CD4-positive, alpha-beta T cell treated with Interleukin-1 beta for 1 hour (primary cell): ENCODE measurements around the gene ABCA1.
"Not testable (repeated sequence)": the region's sequence is repeated elsewhere in the genome, so short reads cannot be mapped to it uniquely, and the experiment has no call there.

Source experiments
- DNase-seq, 2 donors: peaks; one replicate each; pipeline ENCODE4 v3.0.0-alpha.2; 2020 to 2022

Gene ABCA1

DNA sequence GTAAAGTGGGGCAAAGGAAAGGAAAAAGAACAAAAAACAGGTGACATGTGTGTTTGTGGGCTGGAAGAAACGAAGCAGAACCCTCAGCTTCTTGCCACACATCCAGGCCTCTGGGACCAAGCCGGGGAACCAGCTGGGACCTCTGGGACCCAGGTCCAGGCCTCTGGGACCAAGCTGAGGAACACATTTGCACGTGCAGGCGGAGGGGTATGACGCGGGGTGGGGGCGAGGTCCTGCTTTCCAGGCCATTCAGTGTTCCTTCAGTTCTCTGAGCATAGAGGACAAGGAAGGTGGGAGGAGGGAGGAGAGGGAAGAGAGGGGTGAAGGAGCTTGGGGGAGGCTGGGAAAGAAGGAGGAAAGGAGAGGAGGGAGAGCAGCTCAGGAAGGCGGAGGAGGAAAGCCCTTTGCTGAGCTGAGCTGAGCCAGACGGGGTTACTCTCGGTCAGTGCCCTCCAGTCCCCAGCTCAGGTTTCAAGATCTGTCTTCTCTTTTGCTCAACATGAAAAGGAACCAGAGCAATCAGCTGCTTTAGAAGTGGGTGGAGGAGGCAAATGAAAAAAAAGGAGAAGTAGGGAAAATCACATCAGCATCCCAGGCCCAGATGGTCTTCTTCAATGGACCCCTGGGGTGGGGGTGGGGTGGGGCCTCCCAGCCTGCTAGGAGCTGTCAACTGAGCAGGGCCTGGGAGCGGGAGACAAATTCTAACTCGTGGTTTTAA, 59.1 kb downstream of the ABCA1 start:
- peak; percentile 7 to 67 for DNase-seq

DNA sequence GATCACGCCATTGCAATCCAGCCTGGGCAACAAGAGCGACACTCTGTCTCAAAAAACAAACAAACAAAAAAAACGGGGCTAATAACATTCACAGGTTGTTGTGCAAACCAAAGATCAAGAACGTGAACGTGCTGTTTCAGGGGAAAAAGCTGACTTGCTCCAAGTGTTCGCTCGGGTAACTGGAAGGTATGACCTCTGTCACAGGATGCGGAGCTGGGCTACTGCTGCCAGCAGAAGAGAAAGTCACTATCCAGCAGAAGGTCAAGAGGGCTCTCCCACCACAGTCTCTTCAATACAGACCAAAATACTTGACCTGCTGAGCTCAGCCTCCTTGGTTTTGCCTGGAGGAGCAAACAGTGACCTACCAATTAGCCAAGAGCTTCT, 59.7 kb downstream of the ABCA1 start:
- DNase-seq: no peak

DNA sequence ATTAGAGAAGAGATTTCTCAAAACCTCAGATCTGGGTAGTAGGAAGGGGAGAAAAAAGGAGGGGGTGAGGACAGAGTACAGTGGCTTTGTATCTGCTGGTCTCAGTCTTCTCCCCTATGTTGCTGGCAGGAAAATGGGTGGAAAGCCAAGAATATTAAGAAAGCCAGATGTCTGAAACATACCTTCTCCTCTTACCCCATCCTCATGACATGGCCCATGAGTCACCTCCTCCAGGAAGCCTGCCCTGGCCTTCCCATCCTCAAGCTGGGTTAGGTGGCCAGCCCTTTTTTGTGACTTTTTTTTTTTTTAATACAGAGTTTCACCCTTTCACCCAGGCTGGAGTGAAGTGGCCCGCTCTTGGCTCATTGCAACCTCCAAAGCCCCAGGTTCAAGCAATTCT, 61.8 kb downstream of the ABCA1 start:
- peak in 1 of 2 donors; percentile 47 for DNase-seq

DNA sequence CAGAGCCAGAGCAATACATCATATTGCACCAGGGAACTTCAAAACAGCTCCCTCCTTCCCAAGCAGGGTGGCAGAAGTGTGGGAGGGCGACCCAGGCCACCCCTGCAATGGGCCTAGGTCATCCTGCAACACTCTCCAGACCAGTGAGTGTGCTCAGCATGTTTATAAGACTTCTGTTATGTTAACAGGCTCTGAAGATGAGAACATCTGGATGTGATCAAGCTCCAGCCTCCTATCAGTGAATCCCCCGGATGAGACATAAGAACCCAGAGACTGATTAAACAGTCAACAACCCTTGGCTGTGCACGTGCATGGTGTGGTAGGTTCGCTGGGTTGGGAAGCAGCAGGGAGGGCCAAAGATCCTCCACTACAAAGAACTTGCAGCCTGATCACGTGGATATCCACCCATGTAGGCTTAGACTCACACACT, 63.3 kb downstream of the ABCA1 start:
- DNase-seq: no peak

DNA sequence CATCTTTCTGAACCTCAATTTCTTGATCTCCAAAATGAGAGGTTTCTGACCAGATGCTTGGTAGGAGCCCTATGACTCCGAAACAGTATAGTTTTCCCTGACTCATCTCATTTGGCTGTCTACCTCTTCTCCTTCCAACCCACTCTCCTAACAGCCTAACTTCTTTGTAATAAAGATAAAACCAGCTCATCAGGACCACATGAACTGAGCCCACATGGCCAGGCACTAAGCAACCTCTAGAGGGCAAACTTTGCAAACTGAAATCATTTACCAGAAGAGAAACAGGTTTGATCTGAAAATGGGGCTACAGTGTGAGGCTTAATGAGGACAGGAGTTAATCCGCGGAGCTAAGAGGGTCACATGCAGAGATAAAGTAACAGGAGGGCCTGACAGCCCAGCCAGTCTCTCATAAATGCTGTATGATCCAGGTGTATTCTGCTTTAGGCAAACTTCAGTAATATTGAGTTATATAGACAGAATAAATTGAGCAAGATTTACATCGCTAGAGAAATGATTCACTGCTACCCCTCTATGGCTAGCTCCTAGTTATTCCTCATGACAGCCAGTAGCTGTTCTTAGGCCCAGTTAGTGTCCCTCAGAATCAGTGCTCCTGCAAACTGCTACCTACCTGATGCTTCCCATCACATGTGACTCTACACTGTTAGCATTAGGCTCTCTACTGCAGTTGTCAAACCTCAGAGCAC, 64.6 kb downstream of the ABCA1 start:
- peak; percentile 53 to 70 for DNase-seq

DNA sequence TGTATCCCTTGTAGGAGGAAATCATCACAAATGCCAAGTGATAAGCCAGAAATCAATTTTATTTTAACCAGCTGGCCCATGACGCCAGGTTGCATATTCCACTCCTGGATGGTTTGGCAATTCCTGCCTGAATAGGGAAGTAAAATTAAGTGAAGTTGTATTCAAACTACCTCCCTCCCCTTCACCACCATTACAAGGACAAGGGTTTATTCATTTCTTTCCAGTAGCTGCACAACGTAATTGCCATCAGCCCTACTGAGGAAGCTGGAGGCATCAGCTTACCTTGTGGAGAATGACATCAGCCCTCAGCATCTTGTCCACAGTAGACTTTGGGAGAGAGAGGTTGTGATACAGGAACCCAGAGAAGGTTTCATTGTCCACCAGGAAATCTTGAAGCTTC, 66.6 kb downstream of the ABCA1 start:
- no peak for DNase-seq

DNA sequence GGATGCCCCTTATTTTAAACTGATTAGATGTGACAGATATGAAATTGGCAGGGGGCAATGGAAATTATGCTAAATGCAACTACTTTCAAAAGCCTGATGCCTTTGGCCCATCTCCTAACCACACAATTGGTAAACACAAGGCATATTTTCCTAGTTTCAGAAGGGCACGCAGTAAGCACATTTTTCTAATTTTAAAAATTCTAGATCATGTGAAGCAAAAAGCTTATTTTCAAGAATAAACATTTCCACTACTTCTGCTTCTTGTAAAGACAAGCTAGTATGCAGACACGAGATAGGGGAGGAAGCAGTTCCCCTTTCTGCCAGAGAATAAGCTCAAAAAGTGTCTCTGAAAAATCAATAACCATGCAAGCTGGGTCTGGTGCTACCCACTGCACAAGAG, 67.7 kb downstream of the ABCA1 start:
- no peak for DNase-seq

DNA sequence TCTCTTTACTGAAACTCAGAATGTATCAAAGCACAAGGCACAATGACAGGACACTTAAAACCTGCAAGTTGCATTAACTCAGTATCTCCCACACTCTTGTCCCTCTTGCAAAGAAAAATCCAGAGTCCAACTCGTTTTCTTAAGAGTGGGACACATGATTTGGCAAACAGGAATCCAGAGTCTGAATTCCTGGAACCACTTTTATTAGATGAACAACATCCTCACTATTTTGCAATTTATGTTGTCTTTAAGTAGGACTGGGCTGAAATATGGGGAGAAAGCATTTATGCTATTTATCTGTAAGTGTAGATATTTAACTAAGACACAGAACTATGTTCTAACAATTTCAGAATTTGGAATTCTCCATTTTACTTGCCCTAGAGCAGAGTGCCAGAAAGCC, 69.1 kb downstream of the ABCA1 start:
- DNase-seq: no peak

DNA sequence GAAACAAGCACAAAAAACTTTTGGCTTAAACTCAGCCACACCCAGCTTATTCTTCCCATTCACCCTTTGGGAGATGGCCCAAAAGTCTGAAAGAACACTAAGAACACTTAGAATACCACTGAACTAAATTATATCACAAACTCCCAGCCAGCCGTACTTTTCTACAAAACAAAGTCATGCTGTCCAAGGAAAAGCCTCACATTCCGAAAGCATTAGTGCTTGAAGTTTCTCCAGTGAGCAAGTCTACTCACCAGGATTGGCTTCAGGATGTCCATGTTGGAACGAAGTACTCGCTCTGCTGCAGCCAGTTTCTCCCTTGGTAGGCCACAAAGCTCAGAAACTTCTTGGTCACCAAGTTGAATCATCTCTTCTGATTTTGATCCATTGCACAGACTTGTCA, 69.7 kb downstream of the ABCA1 start:
- DNase-seq: no peak

DNA sequence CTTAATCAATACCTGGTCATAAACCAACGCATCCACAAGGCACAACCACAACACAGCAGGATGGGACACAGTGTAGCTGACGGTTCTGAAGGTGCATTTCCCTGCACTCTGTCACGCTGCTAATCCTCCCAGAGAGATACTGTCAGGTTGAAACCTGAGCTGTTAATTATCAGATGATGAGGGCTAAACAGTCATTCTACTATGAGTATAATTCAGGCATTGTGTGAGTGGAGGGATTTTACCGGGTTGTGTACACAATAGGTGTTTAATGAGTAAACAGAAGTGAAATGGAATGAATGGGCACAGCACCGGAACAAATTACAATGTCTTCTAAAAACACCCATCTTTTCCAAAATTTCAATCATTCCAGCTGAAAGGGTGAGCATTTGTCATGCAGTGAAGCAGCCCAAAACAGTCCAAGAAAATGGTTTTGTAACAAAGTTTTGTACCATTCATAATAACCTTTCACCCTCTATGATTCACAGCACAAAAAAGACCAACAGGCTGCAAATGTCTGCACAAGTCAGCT, 71.5 kb downstream of the ABCA1 start:
- no peak for DNase-seq

DNA sequence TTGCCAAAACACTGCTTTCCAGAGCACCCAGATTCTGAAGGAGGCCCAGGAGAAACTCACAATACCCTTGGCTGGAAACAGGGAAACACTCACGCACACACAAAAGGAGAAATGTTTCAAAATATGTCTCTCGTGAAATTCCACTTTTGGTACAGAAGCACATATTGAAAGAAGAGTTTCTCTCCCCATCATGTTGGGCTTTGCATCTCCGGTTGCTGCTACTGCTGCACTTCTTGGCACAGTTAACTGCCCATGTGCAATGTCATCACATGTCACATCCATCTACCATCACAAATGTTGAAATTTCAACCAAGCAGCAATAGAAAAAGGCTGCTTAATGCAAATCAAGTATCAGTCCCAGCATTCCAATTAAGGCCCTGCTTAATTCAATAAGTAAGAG, 72.1 kb downstream of the ABCA1 start:
- DNase-seq: no peak

DNA sequence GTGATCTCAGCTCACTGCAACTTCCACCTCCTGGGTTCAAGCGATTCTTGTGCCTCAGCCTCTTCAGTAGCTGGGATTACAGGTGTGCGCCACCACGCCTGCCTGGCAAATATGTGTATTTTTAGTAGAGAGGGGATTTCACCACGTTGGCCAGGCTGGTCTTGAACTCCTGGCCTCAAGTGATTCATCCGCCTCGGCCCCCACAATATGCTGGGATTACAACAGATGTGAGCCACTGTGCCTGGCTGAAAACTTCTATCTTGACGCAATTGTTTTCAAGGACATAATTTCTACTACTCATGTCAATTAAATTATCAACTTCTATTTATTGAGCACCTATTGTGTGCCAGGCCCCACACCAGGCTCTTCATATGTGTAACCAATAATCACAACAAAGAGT, 72.7 kb downstream of the ABCA1 start:
- DNase-seq: not testable (repeated sequence)

DNA sequence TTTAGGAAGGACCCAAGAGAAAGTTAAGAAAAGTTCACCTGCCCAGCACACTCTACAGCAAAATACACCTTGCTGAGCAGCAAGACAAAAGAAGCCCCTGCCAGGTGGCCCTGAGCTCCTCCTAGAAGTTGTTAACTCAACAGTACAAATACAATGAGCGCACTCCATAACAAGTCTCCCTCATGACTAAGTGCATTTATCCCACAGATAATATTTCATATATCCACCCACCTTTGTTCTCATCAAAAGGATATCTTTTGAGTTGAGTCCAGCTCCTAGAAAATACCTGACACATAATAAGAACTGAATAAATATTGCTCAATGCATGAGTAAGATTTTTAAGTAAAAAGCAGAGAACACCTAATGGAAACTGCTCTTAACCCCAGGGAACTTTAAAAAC, 73.3 kb downstream of the ABCA1 start:
- no peak for DNase-seq

DNA sequence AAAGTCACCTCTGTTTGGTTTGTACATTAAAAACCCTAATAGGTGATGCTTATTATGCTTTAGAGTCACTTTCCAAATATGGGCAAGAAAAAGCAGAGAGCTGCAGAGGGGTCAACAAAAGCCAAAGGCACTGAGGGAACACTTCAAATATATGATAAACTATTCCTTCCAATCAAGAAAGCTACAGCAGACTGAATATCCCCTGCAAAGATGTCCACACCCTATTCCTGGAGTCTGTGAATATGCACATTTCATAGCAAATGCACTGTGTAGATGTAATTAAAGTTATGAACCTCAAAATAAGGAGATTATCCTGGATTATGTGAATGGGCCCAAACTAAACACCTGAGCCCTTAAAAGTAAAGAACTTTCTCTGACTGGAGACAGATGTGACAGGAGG, 74.3 kb downstream of the ABCA1 start:
- DNase-seq: no peak

DNA sequence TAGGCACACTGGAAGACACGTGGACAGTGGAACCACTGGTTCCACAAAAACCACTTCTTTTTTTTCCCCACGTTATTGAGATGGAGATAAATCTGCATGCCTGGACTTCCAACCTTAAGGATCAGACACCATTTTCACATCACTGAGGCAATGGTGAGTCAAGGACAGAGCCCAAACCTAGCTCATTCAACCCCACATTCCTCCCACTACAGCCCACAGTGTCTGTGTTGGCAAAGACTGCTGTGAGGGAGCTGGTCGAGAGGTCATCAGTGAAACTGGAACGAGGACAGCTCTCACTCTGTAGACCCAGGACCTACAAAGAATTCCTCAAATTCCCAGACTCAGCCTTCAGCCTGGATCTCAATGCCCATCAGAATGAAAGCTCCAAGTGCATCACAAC, 74.8 kb downstream of the ABCA1 start:
- no peak for DNase-seq

DNA sequence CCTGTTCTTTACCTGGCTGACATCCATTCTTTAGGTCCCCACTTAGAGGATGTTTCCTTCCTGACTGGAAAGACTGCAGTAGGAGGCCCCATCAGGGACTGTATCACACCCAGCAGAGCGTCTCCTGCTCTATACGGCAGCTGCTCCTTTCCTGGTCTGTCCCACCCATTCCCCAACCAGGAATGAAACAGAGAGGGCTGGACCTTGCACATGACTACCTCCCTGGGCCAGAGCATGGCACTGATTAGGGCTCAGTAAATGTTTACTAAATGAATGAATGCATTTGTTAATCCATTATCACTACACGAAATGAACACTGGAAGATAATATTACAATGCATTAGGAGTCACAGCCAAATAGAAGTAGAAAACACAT, 76.4 kb downstream of the ABCA1 start:
- no peak for DNase-seq

DNA sequence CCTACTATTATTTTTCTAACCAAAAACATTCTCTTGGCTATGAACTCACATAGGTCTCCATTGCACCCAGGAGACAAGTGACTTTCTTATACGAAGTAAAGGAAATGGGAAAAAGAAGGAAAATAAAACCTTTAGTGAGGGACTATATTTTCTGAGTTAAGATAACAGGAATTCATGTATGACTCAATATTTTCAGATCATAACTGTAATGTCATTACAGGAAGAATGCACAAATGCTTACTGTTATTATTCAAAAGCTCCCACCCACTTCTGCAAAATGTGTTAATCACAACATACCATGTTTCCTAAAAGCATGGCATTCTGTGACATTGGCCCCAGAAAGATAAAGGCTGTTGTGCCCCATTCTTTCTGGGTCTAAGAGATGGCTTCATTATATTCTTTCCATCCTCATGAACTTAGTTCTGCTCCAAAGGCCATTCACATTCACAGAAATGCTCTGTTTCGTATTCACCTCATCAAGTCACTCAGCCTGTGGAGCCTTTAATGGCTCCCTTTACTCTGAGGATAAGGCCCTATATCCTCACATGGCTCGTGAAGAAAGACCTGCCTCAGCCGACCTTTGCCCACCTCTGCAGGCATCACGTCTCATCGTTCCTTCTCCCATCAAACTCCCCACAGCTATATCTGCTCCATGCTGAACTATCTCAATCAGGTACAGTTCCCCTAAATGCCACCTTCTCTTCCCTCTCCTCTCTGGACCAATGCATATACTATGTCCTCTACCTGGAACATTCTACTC, 77.0 kb downstream of the ABCA1 start:
- no peak for DNase-seq

DNA sequence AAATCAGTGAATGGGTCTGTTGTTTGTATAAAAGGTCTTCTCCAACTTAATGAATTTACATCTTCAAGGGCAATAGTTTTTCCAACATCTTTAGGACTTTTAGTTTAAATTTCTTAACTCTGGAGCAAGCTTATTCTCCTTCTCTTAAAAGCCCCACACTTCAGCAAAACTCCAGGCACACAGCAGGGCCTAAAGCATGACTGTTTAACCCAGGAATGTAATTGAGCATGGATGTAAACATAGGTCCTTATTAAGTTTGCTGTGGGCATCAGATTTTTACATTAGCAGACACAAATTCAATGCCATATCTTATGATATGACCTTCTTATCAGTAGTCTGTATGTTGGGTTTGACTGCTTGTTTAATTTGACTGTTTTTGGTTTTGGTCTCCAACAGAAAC, 78.9 kb downstream of the ABCA1 start:
- no peak for DNase-seq

DNA sequence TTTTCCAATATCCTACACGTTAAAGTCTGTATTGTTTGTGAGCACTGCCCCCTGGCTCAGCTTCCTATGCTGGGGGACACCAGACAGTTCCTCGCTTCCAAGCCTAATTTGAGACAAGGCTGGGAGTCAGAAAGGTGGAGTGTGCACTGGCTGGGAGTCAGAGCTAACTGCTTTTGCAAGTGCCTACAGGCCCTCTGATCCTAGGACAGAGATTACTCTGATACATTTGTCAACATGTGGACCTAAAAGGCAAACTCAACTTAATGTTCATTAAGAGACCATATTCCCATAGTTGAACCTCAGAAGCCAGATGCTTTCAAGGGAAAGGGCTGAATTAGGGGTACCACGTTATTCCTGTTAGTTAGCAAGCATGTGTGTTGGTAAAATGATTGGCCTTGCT, 83.2 kb downstream of the ABCA1 start:
- no peak for DNase-seq

DNA sequence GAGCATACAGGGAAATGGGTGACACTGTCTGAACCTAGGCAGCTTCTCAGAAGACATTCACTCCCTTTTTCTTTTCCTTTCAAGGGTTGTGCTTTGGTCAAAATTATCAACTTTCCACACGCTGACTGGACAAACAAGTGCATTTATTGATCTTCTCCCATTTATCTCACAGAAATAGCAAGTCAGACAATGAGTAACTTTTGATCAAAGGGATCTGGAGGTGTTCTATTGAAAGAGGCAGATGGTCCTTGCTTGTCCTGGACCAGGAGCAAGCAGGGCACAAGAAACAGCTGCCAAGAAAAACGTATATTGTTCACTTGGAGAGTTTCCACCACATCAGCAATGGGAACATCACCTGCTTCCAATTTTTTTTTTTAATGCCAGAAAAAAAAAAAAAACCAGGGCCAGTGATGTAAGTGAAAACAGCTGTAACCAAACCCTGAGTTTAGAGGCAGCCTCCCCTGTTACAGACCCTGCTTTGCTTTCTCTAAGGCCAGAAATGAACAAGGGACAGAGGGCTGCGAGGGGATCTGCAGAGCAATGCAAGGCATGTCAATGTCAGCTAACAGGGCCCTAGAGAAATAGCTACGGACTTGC, 84.2 kb downstream of the ABCA1 start:
- DNase-seq: no peak

DNA sequence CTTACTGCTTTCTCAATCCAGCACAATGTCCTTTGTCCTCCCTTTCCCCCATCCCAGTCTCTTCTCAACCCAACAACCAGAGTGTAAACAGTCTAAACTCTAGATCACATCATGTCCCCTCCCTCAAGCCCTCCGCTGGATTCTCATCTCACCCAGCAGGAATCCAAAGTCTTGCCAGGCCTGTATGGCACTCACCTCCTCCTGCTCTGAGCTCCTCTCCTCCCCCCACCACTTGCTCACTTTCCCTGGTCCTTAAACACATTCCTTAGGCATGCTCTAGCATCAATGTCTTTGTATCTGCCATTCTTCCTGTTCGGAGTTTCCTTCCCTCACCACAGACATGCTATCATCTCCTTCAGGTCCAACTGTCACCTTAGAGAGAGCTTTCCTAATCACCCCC, 85.3 kb downstream of the ABCA1 start:
- DNase-seq: no peak

DNA sequence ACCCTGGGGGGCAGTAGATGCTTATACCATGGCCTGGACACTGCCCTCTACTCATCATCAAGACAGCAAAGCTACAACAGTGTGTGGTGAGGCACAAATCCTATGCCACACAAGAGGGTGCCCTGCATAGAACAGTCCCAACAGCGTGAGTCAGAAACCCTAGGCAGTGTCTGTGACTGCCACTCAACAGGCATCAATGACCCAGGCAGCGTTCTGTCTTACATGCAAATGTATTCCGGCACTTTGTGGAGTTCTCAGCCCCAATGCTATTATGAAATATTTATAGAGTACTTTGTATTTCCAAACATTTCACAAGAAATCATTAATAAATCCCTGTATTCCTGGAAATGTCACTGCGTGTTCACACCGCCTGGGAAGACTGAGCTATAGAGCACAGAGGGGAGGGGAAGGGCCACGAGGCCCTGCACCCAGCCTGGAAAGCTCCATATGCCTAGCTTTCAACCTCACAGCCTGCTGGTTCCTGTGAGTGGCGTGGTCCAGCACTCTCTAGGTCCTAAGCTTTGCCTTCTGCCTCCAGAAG, 86.3 kb downstream of the ABCA1 start:
- no peak for DNase-seq

DNA sequence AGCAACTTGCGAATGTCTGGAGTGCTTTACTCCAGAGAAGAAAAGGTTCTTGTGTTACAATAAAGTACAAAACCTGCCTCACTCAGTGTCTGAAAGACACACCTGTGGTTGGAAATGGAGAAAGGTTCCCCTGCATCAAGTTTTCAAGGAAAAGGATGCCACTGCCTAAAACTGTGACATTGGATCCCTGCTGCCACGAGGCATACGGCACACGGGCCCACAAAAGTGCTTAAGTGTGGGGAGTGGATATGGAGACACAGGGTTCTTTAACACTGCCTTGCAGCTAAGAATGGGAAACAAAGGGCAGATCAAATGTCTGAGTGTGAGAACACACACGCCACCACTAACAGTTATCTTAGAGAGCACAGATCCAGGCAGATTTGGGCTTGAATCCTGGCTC, 89.0 kb downstream of the ABCA1 start:
- DNase-seq: no peak
